ENCODE data around the gene TECTB.

Gene TECTB

GRCh38 chr10:112280205-112280921 is 2.8 kb upstream of the TECTB start:
- Histone ChIP-seq H3K9me3 (ENCODE audit: low read length) (no peaks in the 10 kb centered on the region), H3K4me3 (ENCODE audit: low read length) (no peak overlapping the region), H3K4me1 (ENCODE audit: insufficient read depth, low read length) (peaks cover 16% of the 10 kb centered on the region), H2AFZ (ENCODE audit: low read depth, low read length) (no peak overlapping the region), H3K27me3 (ENCODE audit: insufficient read depth, low read length) (no peaks in the 10 kb centered on the region), H3K36me3 (ENCODE audit: insufficient read depth, low read length) (no peaks in the 10 kb centered on the region)

DNA sequence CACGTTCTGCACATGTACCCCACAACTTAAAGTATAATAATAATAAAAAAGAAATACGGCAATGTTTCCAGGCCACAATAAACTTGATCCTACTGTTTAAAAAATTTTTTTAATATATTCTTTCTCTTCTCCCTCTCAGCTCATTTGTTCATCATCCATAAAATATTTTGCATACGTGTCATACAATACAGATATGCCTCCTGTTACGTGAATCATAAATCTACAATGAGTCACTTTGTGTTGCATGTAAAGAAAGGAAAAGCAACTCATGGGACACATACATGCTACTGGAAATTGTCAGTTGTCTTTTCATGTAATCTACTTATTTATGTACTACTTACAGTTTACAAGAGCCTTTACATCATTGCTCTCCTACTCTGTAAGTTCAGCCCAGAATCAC is 1.1 kb upstream of the TECTB start:
- Histone ChIP-seq H2AFZ (ENCODE audit: low read depth, low read length) (no peak overlapping the region), H3K9me3 (ENCODE audit: low read length) (no peaks in the 10 kb centered on the region), H3K36me3 (ENCODE audit: insufficient read depth, low read length) (no peaks in the 10 kb centered on the region), H3K27me3 (ENCODE audit: insufficient read depth, low read length) (no peaks in the 10 kb centered on the region), H3K4me3 (ENCODE audit: low read length) (no peak overlapping the region), H3K4me1 (ENCODE audit: insufficient read depth, low read length) (peaks cover 19% of the 10 kb centered on the region)

DNA sequence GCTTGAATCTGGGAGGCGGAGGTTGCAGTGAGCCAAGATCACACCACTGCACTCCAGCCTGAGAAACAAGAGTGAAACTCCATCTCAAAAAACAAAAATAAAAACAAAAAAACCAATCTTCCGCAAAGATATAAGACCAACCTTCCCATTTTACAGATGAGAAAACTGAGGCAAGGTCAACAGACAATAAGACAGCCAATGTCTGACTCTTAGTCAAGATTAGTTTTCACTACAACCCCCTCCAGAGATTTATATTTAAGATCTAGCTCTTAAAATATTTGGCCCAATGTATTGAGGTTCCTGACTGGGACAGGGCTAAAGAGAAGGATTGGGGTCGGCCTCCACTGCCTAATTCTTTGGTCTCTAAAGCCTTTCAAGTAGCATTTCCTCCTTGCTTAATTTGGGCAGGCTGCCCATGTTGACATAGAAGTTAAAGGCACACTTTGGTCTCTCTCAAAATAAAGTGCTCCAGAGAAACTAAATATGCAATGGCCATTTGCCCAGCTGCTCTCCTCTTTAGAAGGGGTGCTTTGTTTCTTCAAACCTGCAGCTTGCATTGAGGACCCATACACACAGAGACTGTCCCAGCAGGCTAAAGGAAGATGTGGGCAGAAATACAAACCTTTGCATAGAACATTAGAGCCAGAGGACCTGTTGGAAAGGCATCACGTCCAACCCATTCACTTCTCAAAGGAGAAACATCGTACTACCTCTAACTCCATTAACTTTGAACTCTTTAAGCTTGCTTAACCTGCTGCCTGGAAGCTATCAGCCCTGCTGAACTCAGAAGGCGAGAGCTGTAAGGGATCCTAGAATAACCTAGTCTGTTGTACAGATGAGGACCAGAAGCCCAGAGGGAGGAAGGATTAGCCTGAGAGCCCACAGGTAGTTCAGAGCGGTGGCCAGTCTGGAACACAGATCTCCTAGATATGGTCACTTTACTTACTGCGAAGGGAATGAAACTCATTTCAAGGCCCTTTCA is 3.9 kb downstream of the TECTB start:
- H3K27me3 ChIP-seq (ENCODE audit: insufficient read depth, low read length), result no peaks in the 10 kb centered on the region
- H3K4me1 ChIP-seq (ENCODE audit: insufficient read depth, low read length), result peaks cover 27% of the 10 kb centered on the region
- H3K36me3 ChIP-seq (ENCODE audit: insufficient read depth, low read length), result no peaks in the 10 kb centered on the region
- no peaks in the 10 kb centered on the region for H3K9me3 ChIP-seq (ENCODE audit: low read length)
- no peak overlapping the region for H3K4me3 ChIP-seq (ENCODE audit: low read length)
- H2AFZ ChIP-seq (ENCODE audit: low read depth, low read length), result no peak overlapping the region

DNA sequence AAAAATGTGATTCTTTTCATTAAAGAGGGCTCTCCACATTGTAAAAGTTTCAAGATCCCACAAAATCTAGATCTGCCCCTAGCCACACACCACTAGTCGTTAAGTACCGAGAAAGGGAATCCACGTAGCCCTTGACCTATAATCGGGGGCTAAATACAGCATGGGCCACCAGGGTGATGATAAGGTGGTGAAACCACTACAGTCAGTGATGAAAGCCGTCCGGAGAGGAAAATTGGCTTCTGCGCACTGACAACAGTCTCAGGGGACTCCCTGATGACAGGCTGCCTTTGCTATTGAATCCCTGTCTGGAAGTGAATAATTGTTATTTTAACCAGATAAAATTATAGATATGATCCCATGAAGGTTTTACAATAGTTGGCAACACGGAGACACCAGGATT is 4.6 kb downstream of the TECTB start:
- Histone ChIP-seq H3K4me3 (ENCODE audit: low read length) (no peak overlapping the region), H3K4me1 (ENCODE audit: insufficient read depth, low read length) (peaks cover 27% of the 10 kb centered on the region), H2AFZ (ENCODE audit: low read depth, low read length) (no peak overlapping the region), H3K27me3 (ENCODE audit: insufficient read depth, low read length) (no peaks in the 10 kb centered on the region), H3K9me3 (ENCODE audit: low read length) (no peaks in the 10 kb centered on the region), H3K36me3 (ENCODE audit: insufficient read depth, low read length) (no peaks in the 10 kb centered on the region)

GRCh38 chr10:112288486-112288885 is 5.3 kb downstream of the TECTB start:
- Histone ChIP-seq H3K4me1 (ENCODE audit: insufficient read depth, low read length) (peaks cover 27% of the 10 kb centered on the region), H3K9me3 (ENCODE audit: low read length) (no peaks in the 10 kb centered on the region), H3K36me3 (ENCODE audit: insufficient read depth, low read length) (no peaks in the 10 kb centered on the region), H3K4me3 (ENCODE audit: low read length) (no peak overlapping the region), H2AFZ (ENCODE audit: low read depth, low read length) (peak overlapping the region; percentile 2), H3K27me3 (ENCODE audit: insufficient read depth, low read length) (no peaks in the 10 kb centered on the region)

DNA sequence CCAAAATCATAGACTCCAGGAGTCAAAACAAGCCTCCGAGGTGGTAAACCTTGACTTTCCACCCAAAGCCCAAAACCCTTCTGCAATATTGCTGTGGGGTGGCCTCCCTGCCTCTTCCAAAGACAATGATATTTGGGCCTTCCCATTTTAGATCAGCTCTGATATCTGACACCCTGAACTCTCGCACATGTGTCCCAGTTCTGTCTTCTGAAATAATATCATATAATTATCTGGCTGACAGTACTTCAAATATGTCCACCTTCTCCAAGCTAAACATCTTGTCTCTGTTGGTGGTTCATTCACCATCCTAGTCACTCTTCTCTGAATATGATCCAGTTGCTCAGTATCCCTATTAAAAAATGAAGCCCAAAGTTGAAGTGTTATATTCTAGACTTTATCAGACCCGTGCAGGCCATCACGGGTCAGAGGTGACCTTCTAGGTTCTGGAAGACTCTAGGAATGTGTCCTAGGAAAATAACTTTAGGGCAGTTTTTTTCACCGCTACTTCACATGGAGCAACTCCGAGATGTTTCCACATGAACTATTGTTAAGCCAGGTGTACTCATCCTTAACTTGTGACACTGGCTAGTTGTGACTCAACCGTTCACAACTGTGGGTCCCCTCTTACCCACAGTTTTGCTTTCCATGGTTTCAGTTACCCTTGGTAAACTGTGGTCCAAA is 6.3 kb downstream of the TECTB start:
- Histone ChIP-seq H3K36me3 (ENCODE audit: insufficient read depth, low read length) (no peaks in the 10 kb centered on the region), H3K27me3 (ENCODE audit: insufficient read depth, low read length) (no peaks in the 10 kb centered on the region), H2AFZ (ENCODE audit: low read depth, low read length) (peak overlapping the region; percentile 2), H3K4me3 (ENCODE audit: low read length) (no peak overlapping the region), H3K9me3 (ENCODE audit: low read length) (no peaks in the 10 kb centered on the region), H3K4me1 (ENCODE audit: insufficient read depth, low read length) (peaks cover 27% of the 10 kb centered on the region)

DNA sequence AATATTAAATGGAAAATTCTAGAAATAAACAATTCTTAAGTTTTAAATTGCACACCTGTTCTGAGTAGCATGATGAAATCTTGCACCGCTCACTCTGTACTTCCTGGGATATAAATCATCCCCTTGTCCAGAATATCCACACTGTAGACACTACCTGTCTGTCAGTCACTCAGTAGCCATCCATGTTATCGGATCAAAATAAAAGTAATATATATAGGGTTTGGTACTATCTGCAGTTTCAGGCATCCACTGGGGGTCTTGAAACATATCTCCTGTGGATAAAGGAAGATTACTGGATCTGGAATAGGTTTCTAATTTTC is 6.8 kb downstream of the TECTB start:
- H3K9me3 ChIP-seq (ENCODE audit: low read length), result no peaks in the 10 kb centered on the region
- no peaks in the 10 kb centered on the region for H3K36me3 ChIP-seq (ENCODE audit: insufficient read depth, low read length)
- no peaks in the 10 kb centered on the region for H3K27me3 ChIP-seq (ENCODE audit: insufficient read depth, low read length)
- peaks cover 27% of the 10 kb centered on the region for H3K4me1 ChIP-seq (ENCODE audit: insufficient read depth, low read length)
- H2AFZ ChIP-seq (ENCODE audit: low read depth, low read length), result no peak overlapping the region
- no peak overlapping the region for H3K4me3 ChIP-seq (ENCODE audit: low read length)

- Histone ChIP-seq H3K4me3 (ENCODE audit: low read length) (no peak overlapping the region), H3K4me1 (ENCODE audit: insufficient read depth, low read length) (peaks cover 12% of the 10 kb centered on the region), H3K36me3 (ENCODE audit: insufficient read depth, low read length) (no peaks in the 10 kb centered on the region), H3K27me3 (ENCODE audit: insufficient read depth, low read length) (no peaks in the 10 kb centered on the region), H2AFZ (ENCODE audit: low read depth, low read length) (no peak overlapping the region), H3K9me3 (ENCODE audit: low read length) (no peaks in the 10 kb centered on the region)
Measured at GRCh38 chr10:112294169-112294568, 11.0 kb downstream of the TECTB start.

DNA sequence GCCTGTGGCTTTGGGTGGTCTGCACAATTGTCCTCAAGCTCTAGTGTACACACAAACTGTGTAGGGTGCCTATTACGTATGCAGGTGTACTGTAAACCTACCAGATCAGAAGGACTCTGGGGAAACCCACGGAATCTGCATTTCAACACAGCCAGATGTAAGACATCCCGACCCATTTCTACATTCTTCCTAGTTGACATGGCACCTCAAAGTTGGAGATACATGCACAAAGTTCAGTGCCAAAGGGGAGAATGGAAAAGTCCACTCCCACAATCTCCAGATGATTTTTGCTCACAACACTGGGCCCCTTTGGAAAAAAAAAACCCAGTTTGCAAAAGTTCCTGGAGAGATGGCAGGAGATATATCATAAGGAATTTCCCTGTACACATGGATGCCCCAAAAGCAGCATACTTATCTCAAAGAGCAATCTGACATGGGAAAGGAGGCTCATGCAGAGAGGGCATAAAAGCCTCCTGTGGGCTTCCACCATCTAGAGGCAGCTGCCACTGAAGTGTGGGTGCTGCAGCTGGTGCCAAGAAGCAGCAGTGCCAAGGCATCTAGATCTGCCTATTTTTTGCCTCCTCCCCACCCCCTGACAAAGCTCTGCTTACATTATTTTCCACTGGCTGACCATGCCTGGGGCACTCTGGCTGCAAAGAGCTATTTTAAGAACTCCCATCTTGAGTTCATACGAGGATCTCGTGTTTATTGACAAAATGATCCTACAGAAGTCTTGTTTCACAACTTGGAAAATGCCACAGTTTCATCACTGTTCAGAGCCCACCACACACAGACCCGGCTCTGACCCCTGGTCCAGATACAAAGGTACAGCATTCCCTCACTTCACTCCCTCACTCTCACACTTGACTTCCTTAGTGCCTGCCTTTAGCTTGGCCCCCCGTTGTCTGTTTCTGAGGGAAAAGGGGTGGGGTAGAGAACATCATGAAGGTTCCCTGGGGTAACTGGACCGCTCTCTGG is 12.9 kb downstream of the TECTB start:
- Histone ChIP-seq H3K27me3 (ENCODE audit: insufficient read depth, low read length) (no peaks in the 10 kb centered on the region), H3K36me3 (ENCODE audit: insufficient read depth, low read length) (no peaks in the 10 kb centered on the region), H3K4me1 (ENCODE audit: insufficient read depth, low read length) (peaks cover 5% of the 10 kb centered on the region), H3K4me3 (ENCODE audit: low read length) (no peak overlapping the region), H3K9me3 (ENCODE audit: low read length) (no peaks in the 10 kb centered on the region), H2AFZ (ENCODE audit: low read depth, low read length) (no peak overlapping the region)

- H3K27me3 ChIP-seq (ENCODE audit: insufficient read depth, low read length), result no peaks in the 10 kb centered on the region
- H2AFZ ChIP-seq (ENCODE audit: low read depth, low read length), result no peak overlapping the region
- no peak overlapping the region for H3K4me3 ChIP-seq (ENCODE audit: low read length)
- no peaks in the 10 kb centered on the region for H3K36me3 ChIP-seq (ENCODE audit: insufficient read depth, low read length)
- no peaks in the 10 kb centered on the region for H3K9me3 ChIP-seq (ENCODE audit: low read length)
- H3K4me1 ChIP-seq (ENCODE audit: insufficient read depth, low read length), result peaks cover 5% of the 10 kb centered on the region
Measured at GRCh38 chr10:112296908-112297331, 13.7 kb downstream of the TECTB start.

- H3K36me3 ChIP-seq (ENCODE audit: insufficient read depth, low read length), result no peaks in the 10 kb centered on the region
- H3K9me3 ChIP-seq (ENCODE audit: low read length), result no peaks in the 10 kb centered on the region
- peaks cover 5% of the 10 kb centered on the region for H3K4me1 ChIP-seq (ENCODE audit: insufficient read depth, low read length)
Measured at GRCh38 chr10:112298581-112298980, 15.4 kb downstream of the TECTB start.

DNA sequence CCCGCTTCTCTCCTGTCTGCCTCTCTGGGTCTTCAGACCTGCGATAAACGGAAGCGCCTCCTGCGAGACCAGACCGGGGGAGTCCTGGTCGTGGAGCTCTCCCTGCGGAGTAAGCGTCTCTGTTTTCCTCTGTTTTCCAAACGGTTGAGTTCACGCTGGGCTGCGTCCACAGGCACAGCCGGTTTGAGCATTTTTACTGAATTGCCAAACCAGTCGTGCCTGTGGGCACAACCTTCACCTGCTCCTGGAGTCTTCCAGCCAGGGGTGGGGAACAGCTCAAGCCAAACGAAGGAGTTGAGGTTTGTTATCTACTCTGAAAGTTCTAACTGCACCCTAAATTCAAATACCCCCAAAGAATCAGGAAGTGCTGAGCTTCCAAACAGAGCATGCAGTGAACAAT is 16.3 kb downstream of the TECTB start:
- H3K9me3 ChIP-seq (ENCODE audit: low read length), result no peaks in the 10 kb centered on the region
- no peaks in the 10 kb centered on the region for H3K27me3 ChIP-seq (ENCODE audit: insufficient read depth, low read length)
- H3K4me1 ChIP-seq (ENCODE audit: insufficient read depth, low read length), result peaks cover 5% of the 10 kb centered on the region
- H2AFZ ChIP-seq (ENCODE audit: low read depth, low read length), result no peak overlapping the region
- H3K4me3 ChIP-seq (ENCODE audit: low read length), result no peak overlapping the region
- H3K36me3 ChIP-seq (ENCODE audit: insufficient read depth, low read length), result no peaks in the 10 kb centered on the region

More at GRCh38 chr10:112298581-112298980, 15.4 kb downstream of the TECTB start:
- H3K4me3 ChIP-seq (ENCODE audit: low read length), result no peak overlapping the region
- H3K27me3 ChIP-seq (ENCODE audit: insufficient read depth, low read length), result no peaks in the 10 kb centered on the region
- no peak overlapping the region for H2AFZ ChIP-seq (ENCODE audit: low read depth, low read length)

All from neuron (in vitro differentiated cells).